IMR-90 (cell line): ENCODE measurements around the gene DDR1. TPM values are rescaled to one million over a fixed set of nuclear protein-coding genes. Genes with fewer than 3 reads are reported as not detected.

Source experiments
- ATAC-seq: fragments of 200-7000 bp; cut with Tn5 transposase; 2 replicates; pipeline ENCODE4 v1.9.1; 2020; ENCODE audit warnings: low read depth, mild to moderate bottlenecking, moderate library complexity
- BruUV-seq: library from RNA; stranded (reverse); fragments of 400-500 nt; replicated peaks from 2 replicates; lab custom pipeline; 2021; lab: Mats Ljungman, UMichigan
- CTCF ChIA-PET: fragments of 300-600 bp; formaldehyde crosslinking; extraction: SDS; loops from one replicate; lab custom pipeline; 2021; ENCODE audit warnings: antibody characterized with exemption; lab: Yijun Ruan, JAX
- POLR2A ChIA-PET: fragments of 300-600 bp; sonication (Branson Sonifier 250); formaldehyde crosslinking; loops from one replicate; lab custom pipeline; 2022; ENCODE audit warnings: antibody characterized with exemption; ENCODE audit not compliant: unreplicated experiment; lab: Charles Lee
- DNase-seq: peaks from one replicate; pipeline ENCODE4 v3.0.0; 2013
- H2AFZ ChIP-seq: replicated peaks from 2 replicates; pipeline ENCODE3; 2013; ENCODE audit warnings: low read length, mild to moderate bottlenecking; ENCODE audit not compliant: poor library complexity
- H2AK5ac ChIP-seq: 2 replicates; pipeline ENCODE4 v1.6.1; 2013; ENCODE audit warnings: low read depth, low read length, inconsistent platforms
- H2AK9ac ChIP-seq: replicated peaks from 2 replicates; pipeline ENCODE3; 2013; ENCODE audit warnings: mild to moderate bottlenecking, low read depth, low read length, moderate library complexity; ENCODE audit not compliant: poor library complexity
- H2BK120ac ChIP-seq: 2 replicates; pipeline ENCODE4 v1.6.1; 2013; ENCODE audit warnings: low read depth, low read length, inconsistent platforms
- H2BK15ac ChIP-seq: 3 replicates; pipeline ENCODE4 v1.6.1; 2013; ENCODE audit warnings: low read depth, low read length, inconsistent platforms
- H2BK20ac ChIP-seq: 2 replicates; pipeline ENCODE4 v1.6.1; 2013; ENCODE audit warnings: low read depth, mild to moderate bottlenecking, inconsistent platforms, low read length, moderate library complexity
- H2BK5ac ChIP-seq: 2 replicates; pipeline ENCODE4 v1.6.1; 2013; ENCODE audit warnings: mild to moderate bottlenecking, low read depth, low read length, inconsistent platforms; ENCODE audit not compliant: poor library complexity, severe bottlenecking
- H3K14ac ChIP-seq: replicated peaks from 2 replicates; pipeline ENCODE4 v1.6.1; 2013; ENCODE audit warnings: low read depth, low read length, inconsistent platforms
- H3K18ac ChIP-seq: 2 replicates; pipeline ENCODE4 v1.6.1; 2013; ENCODE audit warnings: low read depth, low read length, control low read depth
- H3K23ac ChIP-seq: 2 replicates; pipeline ENCODE4 v1.6.1; 2013; ENCODE audit warnings: low read depth, low read length, inconsistent platforms
- H3K27ac ChIP-seq: 2 replicates; pipeline ENCODE4 v1.5.1; 2013; ENCODE audit warnings: mild to moderate bottlenecking, control low read depth, low read length; ENCODE audit not compliant: insufficient read depth
- H3K27me3 ChIP-seq: 2 replicates; pipeline ENCODE4 v1.6.1; 2013; ENCODE audit warnings: low read length; ENCODE audit not compliant: control insufficient read depth, insufficient read depth
- H3K36me3 ChIP-seq: 2 replicates; pipeline ENCODE4 v1.6.1; 2013; ENCODE audit warnings: low read length, mixed read lengths; ENCODE audit not compliant: control insufficient read depth, insufficient read depth
- H3K4ac ChIP-seq: 2 replicates; pipeline ENCODE4 v1.6.1; 2013; ENCODE audit warnings: low read depth, low read length, inconsistent platforms
- H3K4me1 ChIP-seq: 2 replicates; pipeline ENCODE4 v1.6.1; 2013; ENCODE audit warnings: low read length, mixed read lengths; ENCODE audit not compliant: control insufficient read depth, insufficient read depth
- H3K4me2 ChIP-seq: 2 replicates; pipeline ENCODE4 v1.6.1; 2013; ENCODE audit warnings: low read depth, mild to moderate bottlenecking, control low read depth, low read length, moderate library complexity
- H3K4me3 ChIP-seq: 2 replicates; pipeline ENCODE4 v1.5.1; 2013; ENCODE audit warnings: low read depth, mild to moderate bottlenecking, control low read depth, low read length, moderate library complexity; ENCODE audit not compliant: insufficient read depth
- H3K56ac ChIP-seq: 2 replicates; pipeline ENCODE4 v1.6.1; 2013; ENCODE audit warnings: low read length, inconsistent platforms; ENCODE audit not compliant: insufficient read depth; ENCODE audit errors: extremely low read depth
- H3K79me1 ChIP-seq, 2 experiments: 2 replicates each; pipeline ENCODE4 v1.6.1; 2013; ENCODE audit warnings: low read length in 2 of 2, inconsistent platforms in 1 of 2, low read depth in 1 of 2
- H3K9ac ChIP-seq: 2 replicates; pipeline ENCODE4 v1.6.1; 2013; ENCODE audit warnings: low read depth, low read length, control low read depth
- H3K9me1 ChIP-seq: 2 replicates; pipeline ENCODE4 v1.6.1; 2013; ENCODE audit warnings: low read length, inconsistent platforms; ENCODE audit not compliant: insufficient read depth
- H3K9me3 ChIP-seq: 2 replicates; pipeline ENCODE4 v1.6.1; 2013; ENCODE audit warnings: low read length; ENCODE audit not compliant: control insufficient read depth, insufficient read depth
- H4K20me1 ChIP-seq: 2 replicates; pipeline ENCODE4 v1.6.1; 2013; ENCODE audit warnings: low read length, inconsistent platforms; ENCODE audit not compliant: insufficient read depth
- H4K5ac ChIP-seq: 2 replicates; pipeline ENCODE4 v1.6.1; 2013; ENCODE audit warnings: mild to moderate bottlenecking, low read depth, low read length, control low read depth
- H4K8ac ChIP-seq, 2 experiments: 2 replicates each; pipeline ENCODE4 v1.6.1; 2013; ENCODE audit warnings: low read depth in 2 of 2, low read length in 2 of 2, control low read depth in 1 of 2, inconsistent platforms in 1 of 2
- H4K91ac ChIP-seq: 2 replicates; pipeline ENCODE4 v1.6.1; 2013; ENCODE audit warnings: low read depth, low read length, inconsistent platforms; ENCODE audit not compliant: insufficient read depth
- BHLHE40 ChIP-seq: fragments of 150-350 bp; IDR thresholded peaks from 2 replicates; pipeline ENCODE4 v1.6.1; 2016; ENCODE audit warnings: mild to moderate bottlenecking, low read depth, low read length
- MAZ ChIP-seq: IDR thresholded peaks from 2 replicates; pipeline ENCODE4 v1.6.1; 2012; ENCODE audit warnings: low read depth, mild to moderate bottlenecking, low read length, improper control_type of control experiment, moderate library complexity, borderline replicate concordance
- MXI1 ChIP-seq: IDR thresholded peaks from 2 replicates; pipeline ENCODE4 v1.6.1; 2012; ENCODE audit warnings: low read depth, mild to moderate bottlenecking, low read length, moderate library complexity, borderline replicate concordance
- NFE2L2 ChIP-seq: fragments of 150-350 bp; IDR thresholded peaks from 2 replicates; pipeline ENCODE4 v1.6.1; 2016; ENCODE audit warnings: low read depth, mild to moderate bottlenecking, low read length
- RAD21 ChIP-seq: IDR thresholded peaks from 2 replicates; pipeline ENCODE4 v1.6.1; 2012; ENCODE audit warnings: low read length, improper control_type of control experiment
- WGBS, 2 experiments: methylation state at CpG; one replicate each; pipeline versions ENCODE4 v1.1.5 to v1.1.7; 2013; ENCODE audit warnings: missing lambda C conversion rate in 2 of 2; ENCODE audit not compliant: insufficient read length in 1 of 2; ENCODE audit errors: extremely low coverage in 2 of 2; 5-methylcytosine and 5-hydroxymethylcytosine counted together
- dilution Hi-C: fragments of 300-500 bp; cut with HindIII; formaldehyde crosslinking; loops from one replicate; pipeline ENCODE4 v1.14.3; 2018; ENCODE audit warnings: low sequenced_read_pairs; ENCODE audit not compliant: unreplicated experiment
- in situ Hi-C: fragments of 300-500 bp; cut with MboI; formaldehyde crosslinking; loops from 3 replicates; pipeline ENCODE4 v1.14.3; 2019; ENCODE audit warnings: low sequenced_read_pairs, inconsistent platforms, mixed read lengths
- intact Hi-C: fragments of 100-400 bp; cut with micrococcal nuclease; formaldehyde crosslinking; loops from 2 replicates; pipeline ENCODE4 v1.10.0; 2022
- polyA plus RNA-seq, 3 experiments: library from polyadenylated mRNA; depleted of rRNA; stranded (reverse); fragments of >200 nt; gene quantifications; 2 replicates each; pipeline ENCODE4 v1.2.3, GENCODE V29; 2012; ENCODE audit warnings: low replicate concordance in 1 of 3
- total RNA-seq: library from RNA; depleted of rRNA; stranded (reverse); fragments of >200 nt; gene quantifications from 2 replicates; pipeline ENCODE4 v1.2.3, GENCODE V29; 2012
- TF ChIP-seq, protein P1 (sequence below): fragments of 150-350 bp; IDR thresholded peaks from 2 replicates; pipeline ENCODE4 v1.6.1; 2016; ENCODE audit warnings: low read depth, mild to moderate bottlenecking, low read length, moderate library complexity, borderline replicate concordance

The DDR1 gene
- total and polyA plus RNA-seq, 2 of the 4 experiments (the other 2 are of a cell fraction): 5.6 to 19.6 TPM

- Histone ChIP-seq H3K4me3 (no peak overlapping the region), H3K14ac (no peak overlapping the region), H3K9ac (no peak overlapping the region), H3K18ac (no peak overlapping the region), H2AFZ (no peak overlapping the region), H3K4ac (no peak overlapping the region), H3K27me3 (no peaks in the 10 kb centered on the region), H3K9me1 (no peaks in the 10 kb centered on the region), H2AK5ac (no peak overlapping the region), H4K8ac (no peak overlapping the region), H3K27ac (no peak overlapping the region), H3K4me2 (no peak overlapping the region), H4K91ac (no peak overlapping the region), H2BK120ac (no peak overlapping the region), H2BK15ac (no peak overlapping the region), H4K20me1 (no peaks in the 10 kb centered on the region), H3K4me1 (no peaks in the 10 kb centered on the region), H3K9me3 (peaks cover 12% of the 10 kb centered on the region), H2BK20ac (no peak overlapping the region), H3K79me1 (no peaks in the 10 kb centered on the region), H3K36me3 (no peaks in the 10 kb centered on the region), H3K56ac (no peak overlapping the region), H2AK9ac (no peak overlapping the region), H2BK5ac (no peak overlapping the region), H3K23ac (no peak overlapping the region), H4K5ac (no peak overlapping the region)
- ChIA-PET POLR2A (no interaction called here), CTCF (no interaction called here)
- intact Hi-C loops: no loop called here
- ATAC-seq (no peak), DNase-seq (no peak)
- no peak for TF ChIP-seq NFE2L2
- TF ChIP-seq, protein P1, sequence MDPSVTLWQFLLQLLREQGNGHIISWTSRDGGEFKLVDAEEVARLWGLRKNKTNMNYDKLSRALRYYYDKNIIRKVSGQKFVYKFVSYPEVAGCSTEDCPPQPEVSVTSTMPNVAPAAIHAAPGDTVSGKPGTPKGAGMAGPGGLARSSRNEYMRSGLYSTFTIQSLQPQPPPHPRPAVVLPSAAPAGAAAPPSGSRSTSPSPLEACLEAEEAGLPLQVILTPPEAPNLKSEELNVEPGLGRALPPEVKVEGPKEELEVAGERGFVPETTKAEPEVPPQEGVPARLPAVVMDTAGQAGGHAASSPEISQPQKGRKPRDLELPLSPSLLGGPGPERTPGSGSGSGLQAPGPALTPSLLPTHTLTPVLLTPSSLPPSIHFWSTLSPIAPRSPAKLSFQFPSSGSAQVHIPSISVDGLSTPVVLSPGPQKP: no peak
- no peak for TF ChIP-seq MAZ
- no peak for TF ChIP-seq RAD21
- TF ChIP-seq MXI1: no peak
- no peak for TF ChIP-seq BHLHE40
- no TSS peak for BruUV-seq
- WGBS, 2 experiments: no CpG with 5 or more reads among the region's 2 CpGs
- in situ Hi-C loops: loop anchor here (5.0 kb wide), 1 partner anchor 36 kb away; no protein-coding TSS in a partner anchor
- dilution Hi-C loops: no loop called here
Observed at GRCh38 chr6:30873137-30873640, 11.1 kb upstream of the DDR1 start.
